BLaER1 treated with 17β-estradiol and CSF1 and Interleukin-3, amounts not matched to agents 10 nM and 100 nM (cell line): ENCODE results near the gene SAMD10.

Experiments
- H3K27ac ChIP-seq, 11 experiments: shearing (Covaris generic); formaldehyde crosslinking; 2 replicates each; pipeline ENCODE4 v1.8.1; 2022
- H3K27me3 ChIP-seq, 11 experiments: shearing (Covaris generic); formaldehyde crosslinking; 2 replicates each; pipeline ENCODE4 v1.8.1; 2022
- H3K36me3 ChIP-seq, 11 experiments: shearing (Covaris generic); formaldehyde crosslinking; 2 replicates each; pipeline ENCODE4 v1.8.1; 2022
- H3K4me1 ChIP-seq, 10 experiments: shearing (Covaris generic); formaldehyde crosslinking; 2 replicates each; pipeline ENCODE4 v1.8.1; 2022
- H3K4me2 ChIP-seq, 11 experiments: shearing (Covaris generic); formaldehyde crosslinking; 2 replicates each; pipeline ENCODE4 v1.8.1; 2022
- H3K4me3 ChIP-seq, 10 experiments: shearing (Covaris generic); formaldehyde crosslinking; 2 replicates each; pipeline ENCODE4 v1.8.1; 2022
- H3K9ac ChIP-seq, 11 experiments: shearing (Covaris generic); formaldehyde crosslinking; 2 replicates each; pipeline ENCODE4 v1.8.1; 2022
- H3K9me3 ChIP-seq, 11 experiments: shearing (Covaris generic); formaldehyde crosslinking; replicated peaks in 1 of 11; 2 replicates each; pipeline ENCODE4 v1.8.1; 2022
- H4K20me1 ChIP-seq, 11 experiments: shearing (Covaris generic); formaldehyde crosslinking; 2 replicates each; pipeline ENCODE4 v1.8.1; 2022
- Cebpa-rat ChIP-seq, 11 experiments: shearing (Covaris generic); IDR thresholded peaks; 2 replicates each; pipeline ENCODE4 v1.8.1; 2022

SAMD10 gene

GRCh38 chr20:63968136-63968927 is 11.1 kb downstream of the SAMD10 start:
- H3K9me3 ChIP-seq, result peaks cover 15 to 43% (median 38%) of the 10 kb centered on the region in 11 experiments
- H4K20me1 ChIP-seq, result no peaks in the 10 kb centered on the region
- H3K27me3 ChIP-seq, result no peaks in the 10 kb centered on the region; a peak in 1 of 22 replicates
- H3K4me1 ChIP-seq, result peaks cover 14 to 34% (median 29%) of the 10 kb centered on the region in 10 experiments
- H3K27ac ChIP-seq, result peak overlapping the region; percentile 86 to 96 (median 89); a peak in 19 of 22 replicates
- peaks cover 33 to 40% (median 38%) of the 10 kb centered on the region in 11 experiments for H3K36me3 ChIP-seq
- peak overlapping the region; percentile 73 to 86 (median 79) for H3K4me3 ChIP-seq
- TF ChIP-seq Cebpa-rat (IDR thresholded peaks at IDR 0.05), result no peak
- peak overlapping the region; percentile 90 to 99 (median 94) for H3K9ac ChIP-seq
- peak overlapping the region; percentile 93 to 100 (median 99) for H3K4me2 ChIP-seq

DNA sequence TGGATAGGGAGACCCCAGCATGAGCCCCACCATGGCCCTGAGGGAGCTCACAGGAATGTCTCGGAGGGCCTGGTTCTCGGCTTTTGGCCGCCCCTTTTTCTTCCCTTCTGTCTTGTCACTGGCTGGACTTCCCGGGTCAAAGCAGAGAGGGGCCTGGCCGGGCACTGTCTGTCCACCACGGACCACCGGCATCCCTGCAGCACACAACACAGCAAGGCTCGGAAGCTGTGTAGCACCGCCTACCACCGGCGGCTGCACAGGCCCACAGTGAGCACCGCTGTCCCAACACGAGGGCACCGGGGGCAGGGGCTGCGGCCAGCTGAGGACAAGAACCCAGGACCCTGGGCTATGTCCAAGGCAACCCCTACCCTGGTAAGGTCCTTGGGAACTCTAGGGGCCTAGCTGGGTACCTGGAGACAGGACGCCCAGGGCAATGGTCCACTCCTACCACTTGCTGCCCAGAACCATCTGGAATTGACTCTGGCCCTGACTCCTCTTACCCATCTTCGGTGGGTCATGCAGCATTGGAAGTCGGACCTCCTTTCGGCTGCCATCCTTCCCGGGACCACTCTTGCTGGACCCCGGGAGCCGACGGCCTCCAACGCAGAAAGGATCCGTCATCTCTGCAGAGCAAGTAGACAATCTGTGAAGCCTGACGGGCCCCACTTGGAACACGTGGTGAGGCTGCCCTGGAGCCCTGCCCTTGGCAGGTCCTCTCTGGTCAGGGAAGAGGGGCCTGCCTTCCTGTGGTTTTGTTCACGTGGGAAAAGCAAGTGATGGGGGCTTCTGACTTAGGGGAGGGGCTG is 11.9 kb downstream of the SAMD10 start:
- H3K36me3 ChIP-seq, result peaks cover 41 to 48% (median 46%) of the 10 kb centered on the region in 11 experiments
- peak overlapping the region in 3 of 11 experiments; percentile 92 to 99 (median 95); a peak in 3 of 22 replicates for H3K9ac ChIP-seq
- H3K4me3 ChIP-seq, result peak overlapping the region in 2 of 10 experiments; percentile 73 to 86; a peak in 3 of 20 replicates
- H4K20me1 ChIP-seq, result no peaks in the 10 kb centered on the region
- peaks cover 14 to 32% (median 26%) of the 10 kb centered on the region in 10 experiments for H3K4me1 ChIP-seq
- peaks cover 15 to 47% (median 38%) of the 10 kb centered on the region in 11 experiments for H3K9me3 ChIP-seq
- no peaks in the 10 kb centered on the region; a peak in 1 of 22 replicates for H3K27me3 ChIP-seq
- peak overlapping the region in 3 of 11 experiments; percentile 98 to 99 (median 99); a peak in 7 of 22 replicates for H3K4me2 ChIP-seq
- TF ChIP-seq Cebpa-rat (IDR thresholded peaks at IDR 0.05), result no peak
- H3K27ac ChIP-seq, result peak overlapping the region in 1 of 11 experiments; percentile 96; a peak in 1 of 22 replicates

GRCh38 chr20:63966944-63967322 is 12.5 kb downstream of the SAMD10 start:
- Histone ChIP-seq H3K27me3 (no peaks in the 10 kb centered on the region; a peak in 1 of 22 replicates), H3K9ac (no peak overlapping the region; a peak in 1 of 22 replicates), H3K9me3 (peaks cover 15 to 47% (median 38%) of the 10 kb centered on the region in 11 experiments), H3K4me2 (no peak overlapping the region), H3K4me1 (peaks cover 14 to 26% (median 21%) of the 10 kb centered on the region in 10 experiments), H3K36me3 (peaks cover 47 to 54% (median 52%) of the 10 kb centered on the region in 11 experiments), H4K20me1 (peaks cover 0 to 4% (median 0%) of the 10 kb centered on the region in 11 experiments; a peak in 1 of 22 replicates), H3K4me3 (peak overlapping the region in 3 of 10 experiments; percentile 11 to 36 (median 12); a peak in 2 of 20 replicates), H3K27ac (no peak overlapping the region)
- no peak for TF ChIP-seq Cebpa-rat (IDR thresholded peaks at IDR 0.05)

DNA sequence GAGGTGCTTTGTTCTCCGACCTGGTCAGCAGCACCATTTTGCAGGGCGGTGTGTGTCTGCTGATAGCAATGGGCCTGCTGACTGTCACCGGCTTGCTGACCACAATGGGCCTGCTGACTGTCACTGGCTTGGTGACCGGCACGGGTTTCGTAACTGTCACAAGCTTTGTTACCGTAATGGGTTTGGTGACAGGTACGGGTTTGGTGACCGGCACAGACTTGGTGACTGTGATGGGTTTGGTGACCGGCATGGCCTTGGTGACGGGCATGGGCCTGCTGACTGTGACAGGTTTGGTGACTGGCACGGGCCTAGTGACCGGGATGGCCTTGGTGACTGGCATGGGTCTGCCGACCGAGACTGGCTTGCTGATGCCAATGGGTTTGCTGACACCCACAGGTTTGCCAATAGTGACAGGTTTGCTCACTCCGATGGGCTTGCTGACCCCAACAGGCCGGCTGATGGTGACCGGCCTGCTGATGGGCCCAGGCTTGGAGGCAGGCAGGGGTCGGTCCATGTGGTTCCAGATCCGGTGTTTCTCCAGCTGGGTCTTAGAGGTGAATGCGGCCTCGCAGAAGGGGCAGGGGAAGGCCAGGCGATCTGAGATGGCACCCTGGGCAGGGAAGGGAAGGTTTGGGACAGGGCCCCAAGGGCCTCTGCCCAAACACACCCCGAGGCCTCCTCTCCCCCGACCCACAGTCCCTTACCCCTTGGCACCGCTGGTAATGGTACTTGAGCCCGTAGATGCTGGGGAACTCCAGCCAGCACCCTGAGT is 13.1 kb downstream of the SAMD10 start:
- H4K20me1 ChIP-seq, result peaks cover 0 to 8% (median 0%) of the 10 kb centered on the region in 11 experiments; a peak in 2 of 22 replicates

GRCh38 chr20:63964412-63964811 is 15.0 kb downstream of the SAMD10 start:
- no peak for TF ChIP-seq Cebpa-rat (IDR thresholded peaks at IDR 0.05)
- peaks cover 60 to 78% (median 71%) of the 10 kb centered on the region in 11 experiments for H3K36me3 ChIP-seq

More for the DNA sequence above, 13.1 kb downstream of the SAMD10 start:
- Histone ChIP-seq H3K4me3 (peak overlapping the region in 4 of 10 experiments; percentile 11 to 36 (median 23); a peak in 3 of 20 replicates), H3K9ac (no peak overlapping the region; a peak in 1 of 22 replicates), H3K36me3 (peaks cover 53 to 60% (median 57%) of the 10 kb centered on the region in 11 experiments), H3K27me3 (no peaks in the 10 kb centered on the region; a peak in 1 of 22 replicates), H3K4me1 (peaks cover 14 to 22% (median 19%) of the 10 kb centered on the region in 10 experiments), H3K27ac (no peak overlapping the region), H3K4me2 (no peak overlapping the region), H3K9me3 (peaks cover 15 to 47% (median 38%) of the 10 kb centered on the region in 11 experiments)
- no peak for TF ChIP-seq Cebpa-rat (IDR thresholded peaks at IDR 0.05)

GRCh38 chr20:63963784-63964301 is 15.6 kb downstream of the SAMD10 start:
- no peak overlapping the region for H3K4me2 ChIP-seq
- peaks cover 63 to 84% (median 77%) of the 10 kb centered on the region in 11 experiments for H3K36me3 ChIP-seq
- no peaks in the 10 kb centered on the region for H3K27me3 ChIP-seq
- H3K4me1 ChIP-seq, result peaks cover 6 to 21% (median 16%) of the 10 kb centered on the region in 10 experiments
- TF ChIP-seq Cebpa-rat (IDR thresholded peaks at IDR 0.05), result no peak
- H3K27ac ChIP-seq, result no peak overlapping the region
- peaks cover 0 to 28% (median 0%) of the 10 kb centered on the region in 11 experiments; a peak in 3 of 22 replicates for H4K20me1 ChIP-seq
- H3K4me3 ChIP-seq, result no peak overlapping the region
- peaks cover 15 to 47% (median 38%) of the 10 kb centered on the region in 11 experiments for H3K9me3 ChIP-seq
- H3K9ac ChIP-seq, result no peak overlapping the region

More at GRCh38 chr20:63964412-63964811, 15.0 kb downstream of the SAMD10 start:
- Histone ChIP-seq H3K27me3 (no peaks in the 10 kb centered on the region), H3K4me3 (no peak overlapping the region), H4K20me1 (peaks cover 0 to 23% (median 0%) of the 10 kb centered on the region in 11 experiments; a peak in 3 of 22 replicates), H3K4me1 (peaks cover 10 to 18% (median 14%) of the 10 kb centered on the region in 10 experiments), H3K9me3 (peaks cover 15 to 47% (median 38%) of the 10 kb centered on the region in 11 experiments), H3K9ac (no peak overlapping the region), H3K27ac (no peak overlapping the region), H3K4me2 (no peak overlapping the region)

DNA sequence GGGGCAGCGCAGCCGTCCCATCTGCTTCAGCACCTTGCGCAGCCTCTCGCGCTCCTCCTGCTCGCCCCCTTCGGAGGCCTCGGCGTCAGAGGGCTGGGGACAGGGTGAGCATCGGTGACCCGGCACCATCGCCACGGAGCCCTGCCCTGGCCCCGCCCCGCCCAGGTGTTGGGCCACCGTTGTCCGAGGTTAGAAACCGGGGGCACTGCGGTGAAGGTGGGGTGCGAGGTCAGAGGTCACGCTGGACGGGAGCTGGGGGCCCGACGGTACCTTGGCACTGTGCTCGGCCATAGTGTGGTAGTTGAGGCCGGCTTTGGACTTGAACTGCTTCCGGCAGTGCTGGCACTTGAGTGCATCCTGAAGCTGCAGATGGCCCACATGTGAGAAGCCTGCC is 16.1 kb downstream of the SAMD10 start:
- H3K4me1 ChIP-seq, result peaks cover 6 to 21% (median 16%) of the 10 kb centered on the region in 10 experiments
- TF ChIP-seq Cebpa-rat (IDR thresholded peaks at IDR 0.05), result no peak
- no peaks in the 10 kb centered on the region for H3K27me3 ChIP-seq
- H4K20me1 ChIP-seq, result peaks cover 0 to 28% (median 0%) of the 10 kb centered on the region in 11 experiments; a peak in 3 of 22 replicates
- no peak overlapping the region for H3K4me2 ChIP-seq
- no peak overlapping the region for H3K4me3 ChIP-seq
- H3K36me3 ChIP-seq, result peaks cover 62 to 88% (median 79%) of the 10 kb centered on the region in 11 experiments
- H3K9me3 ChIP-seq, result peaks cover 15 to 45% (median 38%) of the 10 kb centered on the region in 11 experiments
- H3K27ac ChIP-seq, result no peak overlapping the region
- H3K9ac ChIP-seq, result no peak overlapping the region
